K562 (cell line): ENCODE results near the gene CAV1. TPM values are rescaled to one million over a fixed set of nuclear protein-coding genes. Genes with fewer than 3 reads are reported as not detected.

ENCODE experiments used
- CBX8 ChIP-seq: fragments of 200-600 bp; sonication (generic); IDR thresholded peaks from 2 replicates; pipeline ENCODE4 v1.6.1; 2012; ENCODE audit warnings: borderline replicate concordance, mixed run types, low read depth, mild to moderate bottlenecking, moderate library complexity, mixed read lengths, low read length, control low read depth, inconsistent platforms; ENCODE audit not compliant: poor library complexity, severe bottlenecking; ENCODE audit errors: extremely low read depth
- CTCF ChIP-seq, 3 experiments: IDR thresholded peaks in 2 of 3; conservative IDR thresholded peaks in 1 of 3; 2 replicates each; pipeline ENCODE4 v1.5.1; 2011 to 2012; ENCODE audit warnings: low read length in 3 of 3, mild to moderate bottlenecking in 3 of 3, control low read depth in 2 of 3, improper control_type of control experiment in 1 of 3, inconsistent platforms in 1 of 3, low read depth in 1 of 3, mixed read lengths in 1 of 3, moderate library complexity in 1 of 3; ENCODE audit not compliant: insufficient read depth in 2 of 3
- IRF1 ChIP-seq: sonication (generic); formaldehyde crosslinking; IDR thresholded peaks from 2 replicates; pipeline ENCODE4 v1.8.0; 2022; ENCODE audit warnings: missing genetic modification reagents, mild to moderate bottlenecking, borderline replicate concordance
- LEF1 ChIP-seq: fragments of 450-650 bp; IDR thresholded peaks from 2 replicates; pipeline ENCODE4 v1.6.1; 2016; ENCODE audit warnings: mild to moderate bottlenecking
- MTF1 ChIP-seq: fragments of 250-450 bp; sonication (Bioruptor Pico); IDR thresholded peaks from 2 replicates; pipeline ENCODE4 v1.9.0; 2021; ENCODE audit warnings: moderate library complexity, mild to moderate bottlenecking, inconsistent platforms, borderline replicate concordance
- PML ChIP-seq: IDR thresholded peaks from 2 replicates; pipeline ENCODE4 v1.6.1; 2012; ENCODE audit warnings: low read length, inconsistent platforms
- PRDM10 ChIP-seq: fragments of 450-650 bp; IDR thresholded peaks from 2 replicates; pipeline ENCODE4 v1.6.1; 2018; ENCODE audit not compliant: partially characterized antibody
- RFX1 ChIP-seq: fragments of 450-650 bp; IDR thresholded peaks from 2 replicates; pipeline ENCODE4 v1.6.1; 2016; ENCODE audit warnings: mild to moderate bottlenecking, moderate library complexity
- ZBTB11 ChIP-seq, 3 experiments: fragments of 200-800 bp in 1 of 3; fragments of 250-450 bp in 1 of 3; fragments of 450-650 bp in 1 of 3; sonication (Bioruptor Pico) in 1 of 3; sonication (Bioruptor generic) in 1 of 3; formaldehyde crosslinking in 1 of 3; IDR thresholded peaks; 2 replicates each; pipeline versions ENCODE4 v1.6.1 to v1.8.0; 2016 to 2022; ENCODE audit warnings: mild to moderate bottlenecking in 2 of 3, missing genetic modification characterization in 2 of 3, missing compliant biosample characterization in 1 of 3, moderate library complexity in 1 of 3
- ZBTB2 ChIP-seq: fragments of 450-650 bp; IDR thresholded peaks from 2 replicates; pipeline ENCODE4 v1.6.1; 2016; ENCODE audit warnings: antibody characterized with exemption
- ZNF75A ChIP-seq: fragments of 450-650 bp; formaldehyde crosslinking; IDR thresholded peaks from 2 replicates; pipeline ENCODE4 v1.4.0; 2020; ENCODE audit warnings: mild to moderate bottlenecking
- ZSCAN29 ChIP-seq: fragments of 450-650 bp; IDR thresholded peaks from 2 replicates; pipeline ENCODE4 v1.6.1; 2017
- polyA plus RNA-seq, 8 experiments: library from polyadenylated mRNA; depleted of rRNA in 4 of 8; stranded (reverse) in 5 of 8; unstranded in 3 of 8; fragments of >200 nt; fragmentation: Nextera tagmentation in 2 of 8; fragmentation: Illumina TruSeq in 1 of 8; extraction: Ambion mirVana in 2 of 8; extraction: Trizol in 1 of 8; gene quantifications; 2 replicates each; pipeline versions ENCODE4 v1.2.1 to v1.2.3, GENCODE V29; 2011 to 2014; ENCODE audit warnings: inconsistent platforms in 1 of 8, missing spikeins in 1 of 8
- total RNA-seq, 7 experiments: library from RNA; depleted of rRNA in 6 of 7; stranded (reverse); fragments of >200 nt in 6 of 7; fragmentation: Illumina TruSeq in 2 of 7; extraction: Trizol in 2 of 7; gene quantifications; 2 replicates each; pipeline versions ENCODE4 v1.2.1 to v1.2.3, GENCODE V29; 2011 to 2021; ENCODE audit warnings: low replicate concordance in 1 of 7

Gene CAV1
- total and polyA plus RNA-seq, 9 of the 15 experiments (the other 6 are each of a cell fraction or from before 2014, with no cell fraction given): 0.08 to 1.5 (median 0.63) TPM

GRCh38 chr7:116501425-116502167 is 23.2 kb upstream of the CAV1 start (continued):
- TF ChIP-seq PRDM10 (no peak), MTF1 (CRISPR knock-in tag) (no peak), ZBTB2 (peak; percentile 82; the same call in 1 of the 2 replicates), CTCF (IDR thresholded peaks at IDR 0.05 in 2 of 3, conservative IDR thresholded peaks at IDR 0.05 in 1 of 3; ENCODE audit: insufficient read depth in 2 of 3, low read depth in 1 of 3, low read length in 3 of 3) (no peak), PML (peak; percentile 82), CBX8 (no peak), RFX1 (no peak), ZBTB11 (CRISPR knock-in tag; IDR thresholded peaks at IDR 0.05) (no peak; a peak in 1 of 6 replicates), IRF1 (CRISPR knock-in tag) (no peak), ZSCAN29 (no peak), LEF1 (peak; percentile 91), ZNF75A (CRISPR knock-in tag) (no peak)
